ENCODE results near the gene PTPN21.
A peak's percentile ranks its signal among the peaks of the same experiment; 100 is the strongest.
"Not testable (repeated sequence)": the region's sequence is repeated elsewhere in the genome, so short reads cannot be mapped to it uniquely, and the experiment has no call there.

PTPN21 gene

GRCh38 chr14:88551980-88552431, 2.8 kb downstream of the PTPN21 start:
- no peak for DNase-seq (ENCODE audit: low read depth, low spot score)

GRCh38 chr14:88551094-88551870, 3.5 kb downstream of the PTPN21 start:
- peak; percentile 15 for DNase-seq (ENCODE audit: low read depth, low spot score)

GRCh38 chr14:88550078-88550477, 4.7 kb downstream of the PTPN21 start:
- DNase-seq (ENCODE audit: low read depth, low spot score) = no peak

- DNase-seq (ENCODE audit: low read depth, low spot score) = no peak
These were observed 7.4 kb downstream of the PTPN21 start for GRCh38 chr14:88547386-88547780.

- no peak for DNase-seq (ENCODE audit: low read depth, low spot score)
These were observed 8.0 kb downstream of the PTPN21 start for GRCh38 chr14:88546621-88547385.

GRCh38 chr14:88545256-88545655, 9.6 kb downstream of the PTPN21 start:
- DNase-seq (ENCODE audit: low read depth, low spot score) = no peak

- no peak for DNase-seq (ENCODE audit: low read depth, low spot score)
These were observed 11.7 kb downstream of the PTPN21 start for GRCh38 chr14:88542857-88543795.

GRCh38 chr14:88541324-88541723, 13.5 kb downstream of the PTPN21 start:
- DNase-seq (ENCODE audit: low read depth, low spot score) = no peak

- DNase-seq (ENCODE audit: low read depth, low spot score) = no peak
These were observed 19.0 kb downstream of the PTPN21 start for GRCh38 chr14:88535813-88536212.

- DNase-seq (ENCODE audit: low read depth, low spot score) = no peak
These were observed 19.7 kb downstream of the PTPN21 start for GRCh38 chr14:88535149-88535548.

- DNase-seq (ENCODE audit: low read depth, low spot score) = no peak
These were observed 21.7 kb downstream of the PTPN21 start for GRCh38 chr14:88533064-88533602.

- not testable (repeated sequence) for DNase-seq (ENCODE audit: low read depth, low spot score)
These were observed 24.9 kb downstream of the PTPN21 start for GRCh38 chr14:88529889-88530288.

- DNase-seq (ENCODE audit: low read depth, low spot score) = no peak
These were observed 32.4 kb downstream of the PTPN21 start for GRCh38 chr14:88522393-88522792.

GRCh38 chr14:88521818-88522217, 33.0 kb downstream of the PTPN21 start:
- no peak for DNase-seq (ENCODE audit: low read depth, low spot score)

GRCh38 chr14:88519907-88520306, 34.9 kb downstream of the PTPN21 start:
- no peak for DNase-seq (ENCODE audit: low read depth, low spot score)

- DNase-seq (ENCODE audit: low read depth, low spot score) = no peak
These were observed 36.0 kb downstream of the PTPN21 start for GRCh38 chr14:88518592-88519512.

- DNase-seq (ENCODE audit: low read depth, low spot score) = no peak
These were observed 37.9 kb downstream of the PTPN21 start for GRCh38 chr14:88516861-88517357.

- no peak for DNase-seq (ENCODE audit: low read depth, low spot score)
These were observed 39.1 kb downstream of the PTPN21 start for GRCh38 chr14:88515499-88516221.

- DNase-seq (ENCODE audit: low read depth, low spot score) = no peak
These were observed 47.6 kb downstream of the PTPN21 start for GRCh38 chr14:88507208-88507607.

GRCh38 chr14:88505621-88506020, 49.2 kb downstream of the PTPN21 start:
- no peak for DNase-seq (ENCODE audit: low read depth, low spot score)

All from activated CD4-positive, CD25-positive, alpha-beta regulatory T cell treated with anti-CD3 and anti-CD28 coated beads, Interleukin-2, amount 50 U/mL, for 16 hours (primary cell).